ENCODE data around the gene DOLPP1. TPM values are rescaled to one million over a fixed set of nuclear protein-coding genes. Genes with fewer than 3 reads are reported as not detected.

The DOLPP1 gene, protein sequence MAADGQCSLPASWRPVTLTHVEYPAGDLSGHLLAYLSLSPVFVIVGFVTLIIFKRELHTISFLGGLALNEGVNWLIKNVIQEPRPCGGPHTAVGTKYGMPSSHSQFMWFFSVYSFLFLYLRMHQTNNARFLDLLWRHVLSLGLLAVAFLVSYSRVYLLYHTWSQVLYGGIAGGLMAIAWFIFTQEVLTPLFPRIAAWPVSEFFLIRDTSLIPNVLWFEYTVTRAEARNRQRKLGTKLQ
- total RNA-seq, result 9.4 and 10.2 TPM in 2 replicates

DNA sequence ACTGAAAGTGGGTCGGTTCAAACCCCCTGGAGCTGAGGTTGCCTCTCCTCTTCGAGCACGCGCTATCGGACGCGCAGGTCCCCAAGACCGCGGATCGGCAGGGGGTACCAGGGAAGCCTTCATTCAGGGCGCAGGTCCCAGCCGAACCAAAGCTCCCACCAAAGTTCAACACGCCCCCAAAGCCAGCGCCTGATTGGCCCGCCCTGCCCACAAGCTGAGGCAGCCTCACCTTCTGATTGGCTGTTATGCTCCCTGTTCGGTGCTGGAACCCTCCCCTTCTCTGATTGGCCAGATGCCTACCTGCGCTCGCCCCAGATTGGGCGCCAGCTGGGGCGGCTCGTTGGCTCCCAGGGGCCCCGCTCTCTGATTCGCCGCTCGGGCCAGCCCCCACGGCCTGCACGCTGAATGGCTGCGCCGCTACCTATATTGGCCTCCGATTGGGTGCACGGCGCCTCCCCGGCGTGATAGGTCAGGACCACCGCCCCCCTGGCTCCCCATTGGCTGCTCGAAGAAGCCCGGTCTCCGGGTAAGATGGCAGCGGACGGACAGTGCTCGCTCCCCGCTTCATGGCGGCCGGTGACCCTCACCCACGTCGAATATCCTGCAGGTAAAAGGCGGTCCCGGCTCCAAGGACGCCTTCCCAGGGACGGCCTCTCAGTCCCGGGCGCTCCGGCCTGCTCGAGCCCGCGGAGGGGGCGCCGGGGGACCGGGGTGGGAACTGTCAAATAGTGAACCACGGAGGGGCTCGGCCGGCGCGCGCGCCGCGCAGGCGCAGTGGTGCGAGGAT lies at the start of gene DOLPP1:
Gene DOLPP1 (plus strand): TSS at position 511 of the 787 bp plus-strand sequence. CDS start 21 bp downstream, at position 532.

DNA sequence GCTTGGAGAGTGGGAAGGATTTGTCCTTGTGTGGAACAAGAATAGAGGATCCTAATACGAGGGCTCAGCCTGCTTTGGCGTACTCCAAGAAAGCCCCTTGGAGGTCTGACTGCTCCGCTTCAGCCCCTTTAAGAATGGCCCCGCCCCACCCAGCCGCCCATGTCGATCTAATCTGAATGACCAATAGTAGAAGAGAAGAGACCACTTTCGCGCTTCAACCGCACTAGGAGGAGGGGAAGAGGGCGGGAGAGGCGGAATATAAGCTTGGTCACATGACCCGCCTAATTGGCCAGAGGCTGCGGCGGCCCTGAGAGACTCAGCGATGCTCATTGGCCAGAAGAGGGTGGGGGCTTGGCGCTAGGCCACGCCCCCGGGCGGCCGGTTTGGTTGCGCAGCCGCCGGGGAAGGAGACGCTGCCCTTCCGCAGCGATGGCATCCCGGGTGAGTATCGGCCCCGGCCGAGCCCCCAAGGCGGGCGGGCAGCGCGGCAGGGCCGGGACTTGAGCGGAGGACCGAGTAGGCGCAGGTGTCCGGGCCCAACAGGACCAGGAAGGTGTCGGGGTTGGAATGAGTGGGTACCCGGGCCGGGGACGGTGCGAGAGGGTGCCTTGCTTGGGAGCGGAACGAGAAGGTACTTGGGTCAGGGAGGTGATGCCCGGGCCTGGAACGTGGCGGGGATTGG lies 44.5 kb upstream of the DOLPP1 start, which contains the start of gene MIGA2:
Gene MIGA2 (plus strand): TSS at position 386 of the 682 bp plus-strand sequence. CDS start 3,969 bp downstream, outside the sequence.

DNA sequence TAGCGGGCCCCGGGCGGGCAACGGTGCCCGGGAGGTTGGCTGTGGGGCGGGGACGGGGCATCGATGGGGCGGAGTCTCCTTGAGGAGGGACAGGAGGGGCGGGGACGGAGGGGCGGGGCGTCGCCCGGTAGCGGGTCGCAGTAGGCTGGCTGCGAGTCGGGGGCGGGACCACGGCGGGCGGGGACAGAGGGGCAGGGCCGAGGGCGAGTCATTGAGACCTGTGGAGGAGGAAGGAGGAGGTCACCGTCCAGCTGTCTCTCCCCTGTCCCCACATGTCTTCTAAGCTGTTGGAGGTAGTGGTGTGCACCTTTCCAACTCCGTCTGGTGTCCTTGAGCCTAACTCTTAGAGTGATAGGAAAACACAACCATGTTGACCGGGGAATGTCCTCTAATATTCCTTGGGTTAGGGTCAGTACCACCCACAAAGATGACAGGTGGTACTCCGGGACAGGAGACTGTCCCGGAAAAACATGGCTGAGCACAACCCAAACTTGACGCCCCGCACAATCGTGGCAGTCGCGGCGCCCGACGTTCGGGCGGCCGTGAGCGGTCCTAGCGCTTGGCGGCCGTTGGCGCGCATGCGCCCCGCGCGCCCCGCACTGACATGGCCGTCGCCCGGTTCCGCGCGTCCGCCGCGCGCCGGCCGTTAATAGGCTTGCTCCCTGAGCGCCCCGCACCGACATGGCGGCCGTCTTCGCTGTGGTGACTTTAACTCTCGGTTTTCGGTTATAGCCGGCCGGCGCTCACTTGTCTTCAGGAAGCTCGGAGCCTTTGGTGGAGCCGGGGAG lies 30.0 kb downstream of the DOLPP1 start, which contains the start of the genes CRAT and PTPA:
Gene CRAT (minus strand): TSS at position 54 of the 788 bp plus-strand sequence. CDS start 284 bp downstream, outside the sequence.
Gene PTPA (plus strand): TSS at position 676 of the 788 bp plus-strand sequence. CDS start 186 bp downstream, outside the sequence.

Other genes starting within 250 kb of the DOLPP1 start
- 7.6 and 10.8 TPM in 2 replicates for gene KYAT1, start 199.2 kb upstream of the DOLPP1 start, total RNA-seq
- gene LRRC8A, start 199.0 kb upstream of the DOLPP1 start, total RNA-seq, result 110 and 120 TPM in 2 replicates
- 0.27 and 0.75 TPM in 2 replicates for gene PHYHD1, start 160.1 kb upstream of the DOLPP1 start, total RNA-seq
- gene DOLK, start 133.5 kb upstream of the DOLPP1 start, total RNA-seq, result 23.4 and 30.9 TPM in 2 replicates
- gene NUP188, start 133.4 kb upstream of the DOLPP1 start, total RNA-seq, result 44.7 and 55.3 TPM in 2 replicates
- 23.4 and 40.7 TPM in 2 replicates for gene SH3GLB2, start 52.8 kb upstream of the DOLPP1 start, total RNA-seq
- 18.7 and 21.5 TPM in 2 replicates for gene MIGA2, start 44.5 kb upstream of the DOLPP1 start, total RNA-seq
- 22.2 and 29.1 TPM in 2 replicates for gene CRAT, start 29.7 kb downstream of the DOLPP1 start, total RNA-seq
- gene PTPA, start 30.3 kb downstream of the DOLPP1 start, total RNA-seq, result 80.2 and 101 TPM in 2 replicates
- gene IER5L, start 97.2 kb downstream of the DOLPP1 start, total RNA-seq, result 10.5 and 19.6 TPM in 2 replicates

Data from endothelial cell of coronary artery (primary cell).